ENCODE measurements around the gene ATAD3B. TPM values are rescaled to one million over a fixed set of nuclear protein-coding genes. Genes with fewer than 3 reads are reported as not detected.

ATAD3B gene
- total RNA-seq, 1 donor from 2014 or later = 31.4 TPM

- no peaks in the 10 kb centered on the region for H3K36me3 ChIP-seq (ENCODE audit: control insufficient read depth, insufficient read depth, low read length)
- no peak for DNase-seq (ENCODE audit: low read depth)
- H3K4me3 ChIP-seq (ENCODE audit: low read depth, low read length) = no peak overlapping the region
- H3K27me3 ChIP-seq (ENCODE audit: control insufficient read depth, insufficient read depth, low read length) = peaks cover 4% of the 10 kb centered on the region
- TF ChIP-seq, protein P1, sequence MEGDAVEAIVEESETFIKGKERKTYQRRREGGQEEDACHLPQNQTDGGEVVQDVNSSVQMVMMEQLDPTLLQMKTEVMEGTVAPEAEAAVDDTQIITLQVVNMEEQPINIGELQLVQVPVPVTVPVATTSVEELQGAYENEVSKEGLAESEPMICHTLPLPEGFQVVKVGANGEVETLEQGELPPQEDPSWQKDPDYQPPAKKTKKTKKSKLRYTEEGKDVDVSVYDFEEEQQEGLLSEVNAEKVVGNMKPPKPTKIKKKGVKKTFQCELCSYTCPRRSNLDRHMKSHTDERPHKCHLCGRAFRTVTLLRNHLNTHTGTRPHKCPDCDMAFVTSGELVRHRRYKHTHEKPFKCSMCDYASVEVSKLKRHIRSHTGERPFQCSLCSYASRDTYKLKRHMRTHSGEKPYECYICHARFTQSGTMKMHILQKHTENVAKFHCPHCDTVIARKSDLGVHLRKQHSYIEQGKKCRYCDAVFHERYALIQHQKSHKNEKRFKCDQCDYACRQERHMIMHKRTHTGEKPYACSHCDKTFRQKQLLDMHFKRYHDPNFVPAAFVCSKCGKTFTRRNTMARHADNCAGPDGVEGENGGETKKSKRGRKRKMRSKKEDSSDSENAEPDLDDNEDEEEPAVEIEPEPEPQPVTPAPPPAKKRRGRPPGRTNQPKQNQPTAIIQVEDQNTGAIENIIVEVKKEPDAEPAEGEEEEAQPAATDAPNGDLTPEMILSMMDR (IDR thresholded peaks at IDR 0.05; ENCODE audit: insufficient read depth, low read length, poor library complexity, severe bottlenecking) = no peak
These were observed 46.2 kb upstream of the ATAD3B start for GRCh38 chr1:1425426-1425752.

DNA sequence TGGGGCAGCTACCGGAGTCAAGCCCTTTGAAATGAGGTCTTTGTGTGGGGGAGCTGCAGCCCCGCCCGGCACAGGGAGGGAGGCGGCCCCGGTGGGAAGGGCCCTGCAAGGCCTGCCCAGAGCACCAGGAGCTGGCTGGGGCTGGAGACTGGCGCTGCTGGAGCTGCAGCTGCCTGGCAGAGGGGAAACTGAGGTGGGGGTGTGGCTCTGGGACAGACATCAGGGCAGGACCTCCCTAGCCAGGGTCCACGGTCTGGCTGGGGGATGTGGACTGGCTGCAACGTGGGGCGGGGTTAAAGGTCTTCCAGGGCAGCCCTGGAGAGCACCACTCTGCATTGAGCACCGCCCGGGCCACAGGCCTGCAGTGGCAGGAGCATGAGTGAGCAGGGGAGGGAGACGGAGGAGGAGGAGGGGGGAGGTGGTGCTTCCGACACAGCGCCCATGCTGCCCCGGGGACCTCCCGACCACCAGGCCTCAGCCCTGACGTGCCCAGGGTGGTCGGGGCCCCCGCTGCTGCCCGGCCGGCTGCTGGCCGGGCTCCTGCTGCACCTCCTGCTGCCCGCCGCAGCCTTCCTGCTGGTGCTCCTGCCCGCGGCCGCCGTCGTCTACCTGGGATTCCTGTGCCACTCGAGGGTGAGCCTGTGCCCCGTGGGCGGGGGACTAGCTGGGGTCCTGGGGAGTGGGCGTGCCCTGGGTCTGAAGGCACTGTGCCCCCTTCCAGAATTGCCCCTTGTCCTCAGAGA lies 45.6 kb upstream of the ATAD3B start:
- no peak for DNase-seq (ENCODE audit: low read depth)
- no peaks in the 10 kb centered on the region for H3K36me3 ChIP-seq (ENCODE audit: control insufficient read depth, insufficient read depth, low read length)
- TF ChIP-seq, protein P1 (IDR thresholded peaks at IDR 0.05; ENCODE audit: insufficient read depth, low read length, poor library complexity, severe bottlenecking) = no peak
- peaks cover 4% of the 10 kb centered on the region for H3K27me3 ChIP-seq (ENCODE audit: control insufficient read depth, insufficient read depth, low read length)
- no peak overlapping the region for H3K4me3 ChIP-seq (ENCODE audit: low read depth, low read length)

- Histone ChIP-seq H3K4me3 (ENCODE audit: low read depth, low read length) (no peak overlapping the region), H3K27me3 (ENCODE audit: control insufficient read depth, insufficient read depth, low read length) (peaks cover 4% of the 10 kb centered on the region), H3K36me3 (ENCODE audit: control insufficient read depth, insufficient read depth, low read length) (no peaks in the 10 kb centered on the region)
- DNase-seq (ENCODE audit: low read depth) = no peak
- TF ChIP-seq, protein P1 (IDR thresholded peaks at IDR 0.05; ENCODE audit: insufficient read depth, low read length, poor library complexity, severe bottlenecking) = no peak
These were observed 45.0 kb upstream of the ATAD3B start for GRCh38 chr1:1426496-1427105.

GRCh38 chr1:1427106-1427819 lies 44.3 kb upstream of the ATAD3B start:
- no peak for DNase-seq (ENCODE audit: low read depth)
- peak overlapping the region; percentile 28 for H3K4me3 ChIP-seq (ENCODE audit: low read depth, low read length)
- peaks cover 4% of the 10 kb centered on the region for H3K27me3 ChIP-seq (ENCODE audit: control insufficient read depth, insufficient read depth, low read length)
- H3K36me3 ChIP-seq (ENCODE audit: control insufficient read depth, insufficient read depth, low read length) = no peaks in the 10 kb centered on the region
- TF ChIP-seq, protein P1 (IDR thresholded peaks at IDR 0.05; ENCODE audit: insufficient read depth, low read length, poor library complexity, severe bottlenecking) = no peak

DNA sequence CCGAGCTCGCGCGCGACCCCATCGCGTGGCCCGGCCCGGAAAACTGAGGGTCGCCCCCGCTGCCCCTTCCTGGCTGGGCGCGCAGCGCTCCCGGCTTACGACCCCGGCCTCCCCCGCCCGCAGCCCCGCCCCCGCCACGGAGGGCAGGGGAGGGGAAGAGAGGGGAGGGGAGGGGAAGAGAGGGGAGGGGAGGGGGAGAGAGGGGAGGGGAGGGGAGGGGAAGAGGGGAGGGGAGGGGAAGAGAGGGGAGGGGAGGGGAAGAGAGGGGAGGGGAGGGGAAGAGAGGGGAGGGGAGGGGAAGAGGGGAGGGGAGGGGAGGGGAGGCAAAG lies 43.8 kb upstream of the ATAD3B start:
- peaks cover 4% of the 10 kb centered on the region for H3K27me3 ChIP-seq (ENCODE audit: control insufficient read depth, insufficient read depth, low read length)
- peak overlapping the region; percentile 28 for H3K4me3 ChIP-seq (ENCODE audit: low read depth, low read length)
- no peaks in the 10 kb centered on the region for H3K36me3 ChIP-seq (ENCODE audit: control insufficient read depth, insufficient read depth, low read length)
- DNase-seq (ENCODE audit: low read depth) = no peak
- TF ChIP-seq, protein P1 (IDR thresholded peaks at IDR 0.05; ENCODE audit: insufficient read depth, low read length, poor library complexity, severe bottlenecking) = no peak

All from kidney epithelial cell (primary cell).